GM12878 (cell line): ENCODE results near the gene MYL7. TPM values are rescaled to one million over a fixed set of nuclear protein-coding genes. Genes with fewer than 3 reads are reported as not detected.

ENCODE experiments used
- ATAC-seq: fragments of 200-7000 bp; cut with Tn5 transposase; 3 replicates; pipeline ENCODE4 v1.9.1; 2020; ENCODE audit warnings: mild to moderate bottlenecking, moderate library complexity
- BruUV-seq: library from RNA; stranded (reverse); fragments of 400-500 nt; replicated peaks from 2 replicates; lab custom pipeline; 2021; lab: Mats Ljungman, UMichigan
- CTCF ChIA-PET: fragments of 300-600 bp; sonication (Branson Sonifier 250); formaldehyde crosslinking; extraction: SDS; loops from one replicate; lab custom pipeline; 2021; ENCODE audit warnings: inconsistent platforms; lab: Yijun Ruan, JAX
- POLR2A ChIA-PET: fragments of 350-600 bp; formaldehyde crosslinking; extraction: SDS; loops from one replicate; lab custom pipeline; 2021; ENCODE audit warnings: inconsistent platforms; lab: Charles Lee
- RAD21 ChIA-PET: fragments of 300-600 bp; sonication (Branson Sonifier 250); formaldehyde crosslinking; loops from one replicate; lab custom pipeline; 2023; ENCODE audit warnings: antibody characterized with exemption; ENCODE audit not compliant: unreplicated experiment; lab: Charles Lee
- SMC1A ChIA-PET: fragments of 300-600 bp; sonication (Branson Sonifier 250); formaldehyde crosslinking; loops from one replicate; lab custom pipeline; 2023; ENCODE audit not compliant: unreplicated experiment, uncharacterized antibody; lab: Charles Lee
- DNase-seq: peaks from one replicate; pipeline ENCODE4 v3.0.0-alpha.2; 2011; ENCODE audit warnings: low read depth, low spot score
- FAIRE-seq: peaks from 3 replicates; lab custom pipeline; 2011; peaks lifted over from hg19 to GRCh38; lab: Jason Lieb, UNC
- H2AFZ ChIP-seq: 2 replicates; pipeline ENCODE4 v1.6.0; 2011; ENCODE audit warnings: low read depth, low read length, control low read depth; ENCODE audit not compliant: control insufficient read depth
- H3K27ac ChIP-seq: 2 replicates; pipeline ENCODE4 v1.5.1; 2011; ENCODE audit warnings: control low read depth; ENCODE audit not compliant: control insufficient read depth, insufficient read depth
- H3K27me3 ChIP-seq, 2 experiments: replicated peaks in 1 of 2; 2 replicates each; pipeline versions ENCODE4 v1.6.0 to v1.6.1; 2011; ENCODE audit warnings: low read length in 1 of 2; ENCODE audit not compliant: control insufficient read depth in 2 of 2, insufficient read depth in 2 of 2
- H3K36me3 ChIP-seq, 2 experiments: 2 replicates each; pipeline ENCODE4 v1.5.1; 2011; ENCODE audit warnings: low read length in 1 of 2; ENCODE audit not compliant: control insufficient read depth in 2 of 2, insufficient read depth in 2 of 2
- H3K4me1 ChIP-seq: 2 replicates; pipeline ENCODE4 v1.6.1; 2011; ENCODE audit warnings: mild to moderate bottlenecking, low read length, moderate library complexity, mixed read lengths; ENCODE audit not compliant: control insufficient read depth, insufficient read depth
- H3K4me2 ChIP-seq: 2 replicates; pipeline ENCODE4 v1.6.0; 2011; ENCODE audit warnings: control low read depth; ENCODE audit not compliant: control insufficient read depth, insufficient read depth
- H3K4me3 ChIP-seq: fragments of 200-600 bp; sonication (generic); 2 replicates; pipeline ENCODE4 v1.5.1; 2016
- H3K79me2 ChIP-seq: 2 replicates; pipeline ENCODE4 v1.6.0; 2011; ENCODE audit warnings: low read length; ENCODE audit not compliant: control insufficient read depth, insufficient read depth
- H3K9ac ChIP-seq: 2 replicates; pipeline ENCODE4 v1.8.0; 2011; ENCODE audit warnings: low read length, control low read depth, mixed read lengths; ENCODE audit not compliant: control insufficient read depth, insufficient read depth
- H3K9me3 ChIP-seq: replicated peaks from 3 replicates; pipeline ENCODE4 v1.5.1; 2011; ENCODE audit warnings: mild to moderate bottlenecking, low read length; ENCODE audit not compliant: control insufficient read depth, insufficient read depth
- H4K20me1 ChIP-seq: 2 replicates; pipeline ENCODE4 v1.6.0; 2011; ENCODE audit not compliant: control insufficient read depth, insufficient read depth
- ATF3 ChIP-seq: IDR thresholded peaks from 2 replicates; pipeline ENCODE4 v1.6.1; 2011; ENCODE audit warnings: low read depth, mild to moderate bottlenecking, low read length, moderate library complexity, borderline replicate concordance; ENCODE audit errors: extremely low read depth
- BMI1 ChIP-seq: fragments of 450-650 bp; IDR thresholded peaks from 2 replicates; pipeline ENCODE4 v1.6.1; 2016; ENCODE audit warnings: mild to moderate bottlenecking, moderate library complexity, borderline replicate concordance
- CBX3 ChIP-seq: fragments of 200-600 bp; sonication (generic); IDR thresholded peaks from 2 replicates; pipeline ENCODE4 v1.6.1; 2016; ENCODE audit warnings: low read depth, borderline replicate concordance
- CHD2 ChIP-seq: IDR thresholded peaks from 2 replicates; pipeline ENCODE4 v1.6.1; 2011; ENCODE audit warnings: low read depth, low read length, improper control_type of control experiment, borderline replicate concordance
- HDAC6 ChIP-seq: fragments of 200-600 bp; sonication (generic); IDR thresholded peaks from one replicate; pipeline ENCODE4 v1.8.0; 2017; ENCODE audit warnings: antibody characterized with exemption; ENCODE audit not compliant: unreplicated experiment
- JUNB ChIP-seq: IDR thresholded peaks from 2 replicates; pipeline ENCODE4 v1.6.1; 2016; ENCODE audit warnings: antibody characterized with exemption, mild to moderate bottlenecking
- KAT2A ChIP-seq: conservative IDR thresholded peaks from 2 replicates; pipeline ENCODE4 v1.6.1; 2011; ENCODE audit warnings: low read depth, low read length; ENCODE audit not compliant: control insufficient read depth
- NFIC ChIP-seq: IDR thresholded peaks from 2 replicates; pipeline ENCODE4 v1.6.1; 2012; ENCODE audit warnings: low read depth, mild to moderate bottlenecking, inconsistent platforms, low read length, moderate library complexity
- NFYB ChIP-seq: IDR thresholded peaks from 2 replicates; pipeline ENCODE4 v1.6.1; 2011; ENCODE audit warnings: low read depth, mild to moderate bottlenecking, low read length, improper control_type of control experiment, moderate library complexity; ENCODE audit not compliant: insufficient read depth
- POU2F2 ChIP-seq: IDR thresholded peaks from 3 replicates; pipeline ENCODE4 v1.6.1; 2011; ENCODE audit warnings: low read depth, mild to moderate bottlenecking, low read length, borderline replicate concordance
- RCOR1 ChIP-seq: conservative IDR thresholded peaks from 2 replicates; pipeline ENCODE4 v1.6.1; 2012; ENCODE audit warnings: low read depth, low read length, improper control_type of control experiment
- SKIL ChIP-seq: fragments of 450-650 bp; IDR thresholded peaks from 2 replicates; pipeline ENCODE4 v1.6.1; 2017; ENCODE audit warnings: mild to moderate bottlenecking, low read depth, inconsistent platforms; ENCODE audit not compliant: poor library complexity, severe bottlenecking
- WGBS: methylation state at CpG from one replicate; pipeline ENCODE4 v1.1.6; 2016; ENCODE audit warnings: low lambda C conversion rate; ENCODE audit not compliant: insufficient replicate concordance, insufficient coverage; ENCODE audit errors: missing lambda C conversion rate; 5-methylcytosine and 5-hydroxymethylcytosine counted together
- in situ Hi-C: fragments of 300-500 bp; cut with MboI; formaldehyde crosslinking; loops from 9 replicates; pipeline ENCODE4 v1.14.3; 2018; ENCODE audit warnings: mixed read lengths
- intact Hi-C: fragments of 100-400 bp; cut with micrococcal nuclease; formaldehyde crosslinking; loops from one replicate; pipeline ENCODE4 v1.14.2; 2022; ENCODE audit not compliant: unreplicated experiment
- polyA plus RNA-seq, 11 experiments: library from polyadenylated mRNA; depleted of rRNA in 4 of 11; unstranded in 6 of 11; stranded (reverse) in 5 of 11; fragments of >200 nt; fragmentation: Nextera tagmentation in 4 of 11; fragmentation: Illumina TruSeq in 1 of 11; extraction: Ambion mirVana in 4 of 11; extraction: Trizol in 1 of 11; gene quantifications; 1 replicate in 1 of 11; 2 replicates in 10 of 11; pipeline versions ENCODE4 v1.2.1 to v1.2.3, GENCODE V29; 2011 to 2016; ENCODE audit warnings: inconsistent platforms in 2 of 11, missing spikeins in 2 of 11, low read depth in 1 of 11
- total RNA-seq, 4 experiments: library from RNA; depleted of rRNA in 3 of 4; stranded (reverse); fragments of >200 nt in 3 of 4; fragmentation: Illumina TruSeq in 1 of 4; extraction: Trizol in 1 of 4; gene quantifications; 2 replicates each; pipeline versions ENCODE4 v1.2.1 to v1.2.3, GENCODE V29; 2013 to 2021
- TF ChIP-seq, protein P1 (sequence below), 3 experiments: IDR thresholded peaks in 2 of 3; conservative IDR thresholded peaks in 1 of 3; 2 replicates each; pipeline ENCODE4 v1.5.1; 2011; ENCODE audit warnings: low read depth in 3 of 3, low read length in 3 of 3, mild to moderate bottlenecking in 3 of 3, control low read depth in 2 of 3, moderate library complexity in 2 of 3, inconsistent platforms in 1 of 3, mixed read lengths in 1 of 3; ENCODE audit not compliant: control insufficient read depth in 2 of 3, insufficient read depth in 1 of 3; ENCODE audit errors: extremely low read depth in 1 of 3
- TF ChIP-seq, protein P2 (sequence below): fragments of 450-650 bp; formaldehyde crosslinking; IDR thresholded peaks from 2 replicates; pipeline ENCODE4 v1.5.0; 2022; ENCODE audit warnings: mild to moderate bottlenecking, missing genetic modification characterization

Gene MYL7
- total and polyA plus RNA-seq, 10 of the 15 experiments (the other 5 are each of a cell fraction or from before 2014, with no cell fraction given) = 1.9 TPM; not detected in 9

GRCh38 chr7:44147026-44147991 is 6.2 kb upstream of the MYL7 start:
- no peaks in the 10 kb centered on the region for H3K36me3 ChIP-seq
- H3K4me3 ChIP-seq = no peak overlapping the region
- H3K27me3 ChIP-seq = no peaks in the 10 kb centered on the region
- intact Hi-C loops (no loop called here), in situ Hi-C loops (no loop called here)
- H3K79me2 ChIP-seq = no peaks in the 10 kb centered on the region
- peaks cover 5% of the 10 kb centered on the region for H3K4me1 ChIP-seq
- no peak overlapping the region for H3K9ac ChIP-seq
- no peak overlapping the region for H2AFZ ChIP-seq
- FAIRE-seq (no peak), ATAC-seq (no peak), DNase-seq (no peak)
- H3K4me2 ChIP-seq = no peak overlapping the region
- H3K9me3 ChIP-seq = no peaks in the 10 kb centered on the region
- BruUV-seq = no TSS peak
- RAD21 ChIA-PET = no interaction called here
- no peak for TF ChIP-seq NFIC
- TF ChIP-seq NFYB = no peak
- TF ChIP-seq CHD2 = no peak
- no peak for TF ChIP-seq HDAC6
- no peak for TF ChIP-seq RCOR1
- TF ChIP-seq ATF3 = no peak
- no peak for TF ChIP-seq JUNB
- no peak for TF ChIP-seq POU2F2
- TF ChIP-seq, protein P1, sequence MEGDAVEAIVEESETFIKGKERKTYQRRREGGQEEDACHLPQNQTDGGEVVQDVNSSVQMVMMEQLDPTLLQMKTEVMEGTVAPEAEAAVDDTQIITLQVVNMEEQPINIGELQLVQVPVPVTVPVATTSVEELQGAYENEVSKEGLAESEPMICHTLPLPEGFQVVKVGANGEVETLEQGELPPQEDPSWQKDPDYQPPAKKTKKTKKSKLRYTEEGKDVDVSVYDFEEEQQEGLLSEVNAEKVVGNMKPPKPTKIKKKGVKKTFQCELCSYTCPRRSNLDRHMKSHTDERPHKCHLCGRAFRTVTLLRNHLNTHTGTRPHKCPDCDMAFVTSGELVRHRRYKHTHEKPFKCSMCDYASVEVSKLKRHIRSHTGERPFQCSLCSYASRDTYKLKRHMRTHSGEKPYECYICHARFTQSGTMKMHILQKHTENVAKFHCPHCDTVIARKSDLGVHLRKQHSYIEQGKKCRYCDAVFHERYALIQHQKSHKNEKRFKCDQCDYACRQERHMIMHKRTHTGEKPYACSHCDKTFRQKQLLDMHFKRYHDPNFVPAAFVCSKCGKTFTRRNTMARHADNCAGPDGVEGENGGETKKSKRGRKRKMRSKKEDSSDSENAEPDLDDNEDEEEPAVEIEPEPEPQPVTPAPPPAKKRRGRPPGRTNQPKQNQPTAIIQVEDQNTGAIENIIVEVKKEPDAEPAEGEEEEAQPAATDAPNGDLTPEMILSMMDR (IDR thresholded peaks at IDR 0.05 in 2 of 3, conservative IDR thresholded peaks at IDR 0.05 in 1 of 3; ENCODE audit: control insufficient read depth in 2 of 3, extremely low read depth in 1 of 3, insufficient read depth in 1 of 3, low read depth in 3 of 3, low read length in 3 of 3) = no peak
- TF ChIP-seq KAT2A = no peak
- no peak for TF ChIP-seq SKIL
- TF ChIP-seq, protein P2, sequence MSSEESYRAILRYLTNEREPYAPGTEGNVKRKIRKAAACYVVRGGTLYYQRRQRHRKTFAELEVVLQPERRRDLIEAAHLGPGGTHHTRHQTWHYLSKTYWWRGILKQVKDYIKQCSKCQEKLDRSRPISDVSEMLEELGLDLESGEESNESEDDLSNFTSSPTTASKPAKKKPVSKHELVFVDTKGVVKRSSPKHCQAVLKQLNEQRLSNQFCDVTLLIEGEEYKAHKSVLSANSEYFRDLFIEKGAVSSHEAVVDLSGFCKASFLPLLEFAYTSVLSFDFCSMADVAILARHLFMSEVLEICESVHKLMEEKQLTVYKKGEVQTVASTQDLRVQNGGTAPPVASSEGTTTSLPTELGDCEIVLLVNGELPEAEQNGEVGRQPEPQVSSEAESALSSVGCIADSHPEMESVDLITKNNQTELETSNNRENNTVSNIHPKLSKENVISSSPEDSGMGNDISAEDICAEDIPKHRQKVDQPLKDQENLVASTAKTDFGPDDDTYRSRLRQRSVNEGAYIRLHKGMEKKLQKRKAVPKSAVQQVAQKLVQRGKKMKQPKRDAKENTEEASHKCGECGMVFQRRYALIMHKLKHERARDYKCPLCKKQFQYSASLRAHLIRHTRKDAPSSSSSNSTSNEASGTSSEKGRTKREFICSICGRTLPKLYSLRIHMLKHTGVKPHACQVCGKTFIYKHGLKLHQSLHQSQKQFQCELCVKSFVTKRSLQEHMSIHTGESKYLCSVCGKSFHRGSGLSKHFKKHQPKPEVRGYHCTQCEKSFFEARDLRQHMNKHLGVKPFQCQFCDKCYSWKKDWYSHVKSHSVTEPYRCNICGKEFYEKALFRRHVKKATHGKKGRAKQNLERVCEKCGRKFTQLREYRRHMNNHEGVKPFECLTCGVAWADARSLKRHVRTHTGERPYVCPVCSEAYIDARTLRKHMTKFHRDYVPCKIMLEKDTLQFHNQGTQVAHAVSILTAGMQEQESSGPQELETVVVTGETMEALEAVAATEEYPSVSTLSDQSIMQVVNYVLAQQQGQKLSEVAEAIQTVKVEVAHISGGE (CRISPR knock-in tag) = no peak
- no peak for TF ChIP-seq CBX3
- TF ChIP-seq BMI1 = no peak
- 73% methylated on average over 33 of the region's 33 CpGs for WGBS
- CTCF ChIA-PET = no interaction called here
- no peaks in the 10 kb centered on the region for H4K20me1 ChIP-seq
- no peak overlapping the region for H3K27ac ChIP-seq
- POLR2A ChIA-PET = no interaction called here
- SMC1A ChIA-PET = interaction anchor here (0.6 to 1.0 kb wide), 2 partner anchors 23 to 29 kb away, joined by 3 read pairs; no protein-coding TSS in a partner anchor
